Measurements from ENCODE around the gene HOXD8.

The HOXD8 gene

GRCh38 chr2:176166272-176166671 is 36.8 kb downstream of the HOXD8 start:
- Histone ChIP-seq H3K36me3 (ENCODE audit: control insufficient read depth in 1 of 2, insufficient read depth in 2 of 2, low read depth in 1 of 2, low read length in 2 of 2) (no peaks in the 10 kb centered on the region), H2AK5ac (ENCODE audit: low read length, severe bottlenecking) (no peak overlapping the region), H2BK120ac (ENCODE audit: low read depth, low read length) (no peak overlapping the region), H2BK5ac (ENCODE audit: low read depth, low read length, poor library complexity, severe bottlenecking) (no peak overlapping the region), H3K23ac (ENCODE audit: low read length in 2 of 2) (no peak overlapping the region), H4K91ac (ENCODE audit: low read length) (no peak overlapping the region), H3K4me2 (ENCODE audit: low read length, poor library complexity, severe bottlenecking) (no peak overlapping the region), H3K4ac (ENCODE audit: low read depth in 1 of 2, low read length in 2 of 2) (no peak overlapping the region), H3K9ac (ENCODE audit: low read length) (no peak overlapping the region), H4K8ac (ENCODE audit: low read length) (no peak overlapping the region), H2AFZ (ENCODE audit: low read depth, low read length) (no peak overlapping the region), H2BK15ac (ENCODE audit: low read depth, poor library complexity, severe bottlenecking) (no peak overlapping the region), H3K18ac (ENCODE audit: low read depth in 1 of 2, low read length in 2 of 2) (no peak overlapping the region), H3K4me3 (ENCODE audit: insufficient read depth in 1 of 2, low read depth in 1 of 2, low read length in 2 of 2) (no peak overlapping the region), H3K4me1 (ENCODE audit: control insufficient read depth, insufficient read depth, low read depth, low read length) (peaks cover 16% of the 10 kb centered on the region), H3K79me1 (replicated peaks; ENCODE audit: low read length, poor library complexity, severe bottlenecking) (no peaks in the 10 kb centered on the region), H3K9me3 (ENCODE audit: control insufficient read depth, low read length) (no peaks in the 10 kb centered on the region), H2BK12ac (ENCODE audit: low read length in 2 of 2) (no peak overlapping the region), H3K27ac (ENCODE audit: low read length, poor library complexity, severe bottlenecking) (no peak overlapping the region), H3K27me3 (ENCODE audit: control insufficient read depth in 1 of 2, insufficient read depth in 1 of 2, low read length in 2 of 2) (peaks cover 0 to 89% of the 10 kb centered on the region in 2 experiments), H3K14ac (ENCODE audit: low read length in 2 of 2) (no peak overlapping the region)
- 21% methylated on average over 2 of the region's 2 CpGs for WGBS
- no peak for DNase-seq

- H4K8ac ChIP-seq (ENCODE audit: low read length): no peak overlapping the region
- no peak overlapping the region for H2AFZ ChIP-seq (ENCODE audit: low read depth, low read length)
- H3K79me1 ChIP-seq (replicated peaks; ENCODE audit: low read length, poor library complexity, severe bottlenecking): no peaks in the 10 kb centered on the region
- H3K4me1 ChIP-seq (ENCODE audit: control insufficient read depth, insufficient read depth, low read depth, low read length): peaks cover 19% of the 10 kb centered on the region
- no peak overlapping the region for H3K4ac ChIP-seq (ENCODE audit: low read depth in 1 of 2, low read length in 2 of 2)
- H2BK120ac ChIP-seq (ENCODE audit: low read depth, low read length): no peak overlapping the region
- no peak overlapping the region for H3K27ac ChIP-seq (ENCODE audit: low read length, poor library complexity, severe bottlenecking)
- no peak overlapping the region for H3K14ac ChIP-seq (ENCODE audit: low read length in 2 of 2)
- no peak overlapping the region for H3K23ac ChIP-seq (ENCODE audit: low read length in 2 of 2)
- H2BK5ac ChIP-seq (ENCODE audit: low read depth, low read length, poor library complexity, severe bottlenecking): no peak overlapping the region
- H3K4me3 ChIP-seq (ENCODE audit: insufficient read depth in 1 of 2, low read depth in 1 of 2, low read length in 2 of 2): no peak overlapping the region
- H3K36me3 ChIP-seq (ENCODE audit: control insufficient read depth in 1 of 2, insufficient read depth in 2 of 2, low read depth in 1 of 2, low read length in 2 of 2): no peaks in the 10 kb centered on the region
- H3K18ac ChIP-seq (ENCODE audit: low read depth in 1 of 2, low read length in 2 of 2): no peak overlapping the region
- no peak for DNase-seq
- no peak overlapping the region for H3K9ac ChIP-seq (ENCODE audit: low read length)
- H3K27me3 ChIP-seq (ENCODE audit: control insufficient read depth in 1 of 2, insufficient read depth in 1 of 2, low read length in 2 of 2): peaks cover 0 to 88% of the 10 kb centered on the region in 2 experiments
- no peak overlapping the region for H2BK12ac ChIP-seq (ENCODE audit: low read length in 2 of 2)
- no peak overlapping the region for H2AK5ac ChIP-seq (ENCODE audit: low read length, severe bottlenecking)
- H3K9me3 ChIP-seq (ENCODE audit: control insufficient read depth, low read length): no peaks in the 10 kb centered on the region
- no peak overlapping the region for H4K91ac ChIP-seq (ENCODE audit: low read length)
- WGBS: no CpG with 5 or more reads among the region's 1 CpG
- no peak overlapping the region for H3K4me2 ChIP-seq (ENCODE audit: low read length, poor library complexity, severe bottlenecking)
- H2BK15ac ChIP-seq (ENCODE audit: low read depth, poor library complexity, severe bottlenecking): no peak overlapping the region
These were observed 37.9 kb downstream of the HOXD8 start for GRCh38 chr2:176167398-176167797.

GRCh38 chr2:176169181-176169580 is 39.7 kb downstream of the HOXD8 start:
- Histone ChIP-seq H3K9me3 (ENCODE audit: control insufficient read depth, low read length) (no peaks in the 10 kb centered on the region), H3K23ac (ENCODE audit: low read length in 2 of 2) (no peak overlapping the region), H3K4me2 (ENCODE audit: low read length, poor library complexity, severe bottlenecking) (no peak overlapping the region), H2BK12ac (ENCODE audit: low read length in 2 of 2) (no peak overlapping the region), H3K18ac (ENCODE audit: low read depth in 1 of 2, low read length in 2 of 2) (no peak overlapping the region), H2BK5ac (ENCODE audit: low read depth, low read length, poor library complexity, severe bottlenecking) (no peak overlapping the region), H2AFZ (ENCODE audit: low read depth, low read length) (no peak overlapping the region), H2AK5ac (ENCODE audit: low read length, severe bottlenecking) (no peak overlapping the region), H2BK15ac (ENCODE audit: low read depth, poor library complexity, severe bottlenecking) (no peak overlapping the region), H2BK120ac (ENCODE audit: low read depth, low read length) (no peak overlapping the region), H4K8ac (ENCODE audit: low read length) (no peak overlapping the region), H3K9ac (ENCODE audit: low read length) (no peak overlapping the region), H3K4me3 (ENCODE audit: insufficient read depth in 1 of 2, low read depth in 1 of 2, low read length in 2 of 2) (no peak overlapping the region), H3K4me1 (ENCODE audit: control insufficient read depth, insufficient read depth, low read depth, low read length) (peaks cover 16% of the 10 kb centered on the region), H3K79me1 (replicated peaks; ENCODE audit: low read length, poor library complexity, severe bottlenecking) (no peaks in the 10 kb centered on the region), H3K36me3 (ENCODE audit: control insufficient read depth in 1 of 2, insufficient read depth in 2 of 2, low read depth in 1 of 2, low read length in 2 of 2) (no peaks in the 10 kb centered on the region), H4K91ac (ENCODE audit: low read length) (no peak overlapping the region), H3K27me3 (ENCODE audit: control insufficient read depth in 1 of 2, insufficient read depth in 1 of 2, low read length in 2 of 2) (peaks cover 0 to 83% of the 10 kb centered on the region in 2 experiments), H3K27ac (ENCODE audit: low read length, poor library complexity, severe bottlenecking) (no peak overlapping the region), H3K14ac (ENCODE audit: low read length in 2 of 2) (no peak overlapping the region), H3K4ac (ENCODE audit: low read depth in 1 of 2, low read length in 2 of 2) (no peak overlapping the region)
- no peak for DNase-seq
- 78% methylated on average over 5 of the region's 5 CpGs for WGBS

DNA sequence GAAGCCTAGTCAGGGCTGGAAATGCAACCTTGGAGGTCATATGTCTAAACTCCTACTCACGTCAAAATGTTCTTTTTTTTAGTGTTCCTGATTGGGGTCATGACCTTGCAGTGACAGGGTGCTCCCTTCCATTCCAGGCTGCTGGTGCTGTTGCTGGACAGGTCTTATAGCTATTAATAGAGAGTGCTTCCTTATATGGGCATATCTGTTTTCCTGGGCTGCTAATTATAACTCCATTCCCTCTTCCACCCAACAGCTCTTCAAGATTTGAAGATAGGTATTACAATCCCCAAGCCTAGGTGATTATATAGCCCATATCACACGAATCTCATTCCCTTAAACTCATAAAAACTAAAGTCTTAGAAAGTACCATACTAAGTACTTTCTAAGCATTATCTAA is 40.2 kb downstream of the HOXD8 start:
- Histone ChIP-seq H3K23ac (ENCODE audit: low read length in 2 of 2) (no peak overlapping the region), H3K4me1 (ENCODE audit: control insufficient read depth, insufficient read depth, low read depth, low read length) (peaks cover 19% of the 10 kb centered on the region), H4K91ac (ENCODE audit: low read length) (no peak overlapping the region), H3K4me2 (ENCODE audit: low read length, poor library complexity, severe bottlenecking) (no peak overlapping the region), H3K4me3 (ENCODE audit: insufficient read depth in 1 of 2, low read depth in 1 of 2, low read length in 2 of 2) (no peak overlapping the region), H2BK15ac (ENCODE audit: low read depth, poor library complexity, severe bottlenecking) (no peak overlapping the region), H3K27me3 (ENCODE audit: control insufficient read depth in 1 of 2, insufficient read depth in 1 of 2, low read length in 2 of 2) (peaks cover 0 to 83% of the 10 kb centered on the region in 2 experiments), H2BK5ac (ENCODE audit: low read depth, low read length, poor library complexity, severe bottlenecking) (no peak overlapping the region), H3K9ac (ENCODE audit: low read length) (no peak overlapping the region), H3K4ac (ENCODE audit: low read depth in 1 of 2, low read length in 2 of 2) (no peak overlapping the region), H3K9me3 (ENCODE audit: control insufficient read depth, low read length) (no peaks in the 10 kb centered on the region), H2AK5ac (ENCODE audit: low read length, severe bottlenecking) (no peak overlapping the region), H3K36me3 (ENCODE audit: control insufficient read depth in 1 of 2, insufficient read depth in 2 of 2, low read depth in 1 of 2, low read length in 2 of 2) (no peaks in the 10 kb centered on the region), H3K27ac (ENCODE audit: low read length, poor library complexity, severe bottlenecking) (no peak overlapping the region), H3K79me1 (replicated peaks; ENCODE audit: low read length, poor library complexity, severe bottlenecking) (no peaks in the 10 kb centered on the region), H4K8ac (ENCODE audit: low read length) (no peak overlapping the region), H2AFZ (ENCODE audit: low read depth, low read length) (no peak overlapping the region), H2BK120ac (ENCODE audit: low read depth, low read length) (no peak overlapping the region), H2BK12ac (ENCODE audit: low read length in 2 of 2) (no peak overlapping the region), H3K14ac (ENCODE audit: low read length in 2 of 2) (no peak overlapping the region), H3K18ac (ENCODE audit: low read depth in 1 of 2, low read length in 2 of 2) (no peak overlapping the region)
- 62% methylated on average over 2 of the region's 2 CpGs for WGBS
- DNase-seq: no peak

Measured in mesenchymal stem cell (in vitro differentiated cells and primary cell).